ENCODE data around the gene SH3TC1.
A peak's percentile ranks its signal among the peaks of the same experiment; 100 is the strongest.

Gene SH3TC1

GRCh38 chr4:8252301-8253173 lies 53.4 kb downstream of the SH3TC1 start:
- peak; percentile 60 for DNase-seq
- H3K79me1 ChIP-seq (ENCODE audit: low read length): no peaks in the 10 kb centered on the region
- no peaks in the 10 kb centered on the region for H3K36me3 ChIP-seq (ENCODE audit: control insufficient read depth, insufficient read depth, low read length)
- H4K5ac ChIP-seq (ENCODE audit: low read length): no peak overlapping the region
- H3K23ac ChIP-seq (ENCODE audit: low read length): no peak overlapping the region
- H2AK5ac ChIP-seq (ENCODE audit: low read length): no peak overlapping the region
- no peak overlapping the region for H2BK120ac ChIP-seq (ENCODE audit: low read depth, low read length)
- no peak overlapping the region for H3K18ac ChIP-seq (ENCODE audit: low read length)
- no peak overlapping the region for H3K27ac ChIP-seq (ENCODE audit: low read depth, low read length)
- no peak overlapping the region for H2BK5ac ChIP-seq (ENCODE audit: low read length)
- H3K9ac ChIP-seq (ENCODE audit: low read length): peak overlapping the region; percentile 8
- H3K4me2 ChIP-seq (ENCODE audit: low read length): no peak overlapping the region
- H2BK15ac ChIP-seq (replicated peaks; ENCODE audit: low read depth): no peak overlapping the region
- no peaks in the 10 kb centered on the region for H3K79me2 ChIP-seq (ENCODE audit: control insufficient read depth, insufficient read depth, low read length)
- H3K27me3 ChIP-seq (ENCODE audit: insufficient read depth, low read length, poor library complexity): no peaks in the 10 kb centered on the region
- H3K4me3 ChIP-seq (ENCODE audit: low read length): no peak overlapping the region
- no peak overlapping the region for H4K8ac ChIP-seq (ENCODE audit: low read depth, low read length)
- no peak overlapping the region for H3K4ac ChIP-seq (ENCODE audit: low read depth, low read length)
- H3K4me1 ChIP-seq (ENCODE audit: control insufficient read depth, low read depth, low read length): peaks cover 3% of the 10 kb centered on the region
- WGBS (ENCODE audit: extremely low coverage, insufficient coverage, low lambda C conversion rate): no CpG with 5 or more reads among the region's 23 CpGs
- peak overlapping the region; percentile 54 for H3K56ac ChIP-seq (ENCODE audit: low read length)

GRCh38 chr4:8254076-8254475 lies 55.0 kb downstream of the SH3TC1 start:
- Histone ChIP-seq H3K27ac (ENCODE audit: low read depth, low read length) (no peak overlapping the region), H3K4me1 (ENCODE audit: control insufficient read depth, low read depth, low read length) (peaks cover 3% of the 10 kb centered on the region), H2BK15ac (replicated peaks; ENCODE audit: low read depth) (no peak overlapping the region), H2BK5ac (ENCODE audit: low read length) (no peak overlapping the region), H3K9ac (ENCODE audit: low read length) (no peak overlapping the region), H3K56ac (ENCODE audit: low read length) (no peak overlapping the region), H3K4me3 (ENCODE audit: low read length) (no peak overlapping the region), H3K27me3 (ENCODE audit: insufficient read depth, low read length, poor library complexity) (no peaks in the 10 kb centered on the region), H2AK5ac (ENCODE audit: low read length) (no peak overlapping the region), H3K4me2 (ENCODE audit: low read length) (no peak overlapping the region), H4K8ac (ENCODE audit: low read depth, low read length) (no peak overlapping the region), H2BK120ac (ENCODE audit: low read depth, low read length) (no peak overlapping the region), H3K4ac (ENCODE audit: low read depth, low read length) (no peak overlapping the region), H3K79me2 (ENCODE audit: control insufficient read depth, insufficient read depth, low read length) (no peaks in the 10 kb centered on the region), H3K18ac (ENCODE audit: low read length) (no peak overlapping the region), H4K5ac (ENCODE audit: low read length) (no peak overlapping the region), H3K36me3 (ENCODE audit: control insufficient read depth, insufficient read depth, low read length) (no peaks in the 10 kb centered on the region), H3K23ac (ENCODE audit: low read length) (no peak overlapping the region), H3K79me1 (ENCODE audit: low read length) (no peaks in the 10 kb centered on the region)
- WGBS (ENCODE audit: extremely low coverage, insufficient coverage, low lambda C conversion rate): no CpG with 5 or more reads among the region's 6 CpGs
- no peak for DNase-seq

GRCh38 chr4:8255698-8256441 lies 56.8 kb downstream of the SH3TC1 start:
- peaks cover 3% of the 10 kb centered on the region for H3K4me1 ChIP-seq (ENCODE audit: control insufficient read depth, low read depth, low read length)
- no peaks in the 10 kb centered on the region for H3K27me3 ChIP-seq (ENCODE audit: insufficient read depth, low read length, poor library complexity)
- no peak overlapping the region for H3K18ac ChIP-seq (ENCODE audit: low read length)
- H3K27ac ChIP-seq (ENCODE audit: low read depth, low read length): no peak overlapping the region
- no peak overlapping the region for H3K9ac ChIP-seq (ENCODE audit: low read length)
- no peak overlapping the region for H2BK5ac ChIP-seq (ENCODE audit: low read length)
- H4K5ac ChIP-seq (ENCODE audit: low read length): no peak overlapping the region
- no peak overlapping the region for H2BK15ac ChIP-seq (replicated peaks; ENCODE audit: low read depth)
- no peak overlapping the region for H3K4me2 ChIP-seq (ENCODE audit: low read length)
- no peak overlapping the region for H3K4me3 ChIP-seq (ENCODE audit: low read length)
- H3K79me2 ChIP-seq (ENCODE audit: control insufficient read depth, insufficient read depth, low read length): no peaks in the 10 kb centered on the region
- H4K8ac ChIP-seq (ENCODE audit: low read depth, low read length): no peak overlapping the region
- no peak overlapping the region for H3K23ac ChIP-seq (ENCODE audit: low read length)
- peak; percentile 53 for DNase-seq
- no peak overlapping the region for H3K56ac ChIP-seq (ENCODE audit: low read length)
- no peak overlapping the region for H2AK5ac ChIP-seq (ENCODE audit: low read length)
- H3K4ac ChIP-seq (ENCODE audit: low read depth, low read length): no peak overlapping the region
- WGBS (ENCODE audit: extremely low coverage, insufficient coverage, low lambda C conversion rate): no CpG with 5 or more reads among the region's 14 CpGs
- H3K36me3 ChIP-seq (ENCODE audit: control insufficient read depth, insufficient read depth, low read length): no peaks in the 10 kb centered on the region
- no peak overlapping the region for H2BK120ac ChIP-seq (ENCODE audit: low read depth, low read length)
- H3K79me1 ChIP-seq (ENCODE audit: low read length): no peaks in the 10 kb centered on the region

GRCh38 chr4:8257854-8258253 lies 58.8 kb downstream of the SH3TC1 start:
- Histone ChIP-seq H3K79me2 (ENCODE audit: control insufficient read depth, insufficient read depth, low read length) (no peaks in the 10 kb centered on the region), H3K36me3 (ENCODE audit: control insufficient read depth, insufficient read depth, low read length) (no peaks in the 10 kb centered on the region), H3K9ac (ENCODE audit: low read length) (no peak overlapping the region), H3K4me3 (ENCODE audit: low read length) (no peak overlapping the region), H3K4me2 (ENCODE audit: low read length) (no peak overlapping the region), H2BK120ac (ENCODE audit: low read depth, low read length) (no peak overlapping the region), H3K56ac (ENCODE audit: low read length) (no peak overlapping the region), H3K23ac (ENCODE audit: low read length) (no peak overlapping the region), H3K18ac (ENCODE audit: low read length) (no peak overlapping the region), H4K5ac (ENCODE audit: low read length) (no peak overlapping the region), H2BK15ac (replicated peaks; ENCODE audit: low read depth) (no peak overlapping the region), H2BK5ac (ENCODE audit: low read length) (no peak overlapping the region), H3K79me1 (ENCODE audit: low read length) (no peaks in the 10 kb centered on the region), H2AK5ac (ENCODE audit: low read length) (no peak overlapping the region), H4K8ac (ENCODE audit: low read depth, low read length) (no peak overlapping the region), H3K27ac (ENCODE audit: low read depth, low read length) (no peak overlapping the region), H3K4me1 (ENCODE audit: control insufficient read depth, low read depth, low read length) (peaks cover 2% of the 10 kb centered on the region), H3K27me3 (ENCODE audit: insufficient read depth, low read length, poor library complexity) (no peaks in the 10 kb centered on the region), H3K4ac (ENCODE audit: low read depth, low read length) (no peak overlapping the region)
- no peak for DNase-seq
- WGBS (ENCODE audit: extremely low coverage, insufficient coverage, low lambda C conversion rate): no CpG with 5 or more reads among the region's 4 CpGs

- H3K4me3 ChIP-seq (ENCODE audit: low read length): no peak overlapping the region
- no peak overlapping the region for H3K4me2 ChIP-seq (ENCODE audit: low read length)
- H2AK5ac ChIP-seq (ENCODE audit: low read length): no peak overlapping the region
- H3K18ac ChIP-seq (ENCODE audit: low read length): no peak overlapping the region
- no peak overlapping the region for H3K9ac ChIP-seq (ENCODE audit: low read length)
- no peak overlapping the region for H2BK120ac ChIP-seq (ENCODE audit: low read depth, low read length)
- no peak overlapping the region for H2BK15ac ChIP-seq (replicated peaks; ENCODE audit: low read depth)
- no peak overlapping the region for H3K4ac ChIP-seq (ENCODE audit: low read depth, low read length)
- no peak for DNase-seq
- no peak overlapping the region for H4K8ac ChIP-seq (ENCODE audit: low read depth, low read length)
- no peaks in the 10 kb centered on the region for H3K79me1 ChIP-seq (ENCODE audit: low read length)
- no peak overlapping the region for H3K23ac ChIP-seq (ENCODE audit: low read length)
- no peaks in the 10 kb centered on the region for H3K79me2 ChIP-seq (ENCODE audit: control insufficient read depth, insufficient read depth, low read length)
- H3K4me1 ChIP-seq (ENCODE audit: control insufficient read depth, low read depth, low read length): no peaks in the 10 kb centered on the region
- H2BK5ac ChIP-seq (ENCODE audit: low read length): no peak overlapping the region
- H3K27me3 ChIP-seq (ENCODE audit: insufficient read depth, low read length, poor library complexity): no peaks in the 10 kb centered on the region
- no peaks in the 10 kb centered on the region for H3K36me3 ChIP-seq (ENCODE audit: control insufficient read depth, insufficient read depth, low read length)
- no peak overlapping the region for H3K56ac ChIP-seq (ENCODE audit: low read length)
- no peak overlapping the region for H4K5ac ChIP-seq (ENCODE audit: low read length)
- H3K27ac ChIP-seq (ENCODE audit: low read depth, low read length): no peak overlapping the region
- WGBS (ENCODE audit: extremely low coverage, insufficient coverage, low lambda C conversion rate): no CpG with 5 or more reads among the region's 13 CpGs
Observed at GRCh38 chr4:8258552-8259212, 59.6 kb downstream of the SH3TC1 start.
